ENCODE measurements around the gene DTD1.
A peak's percentile ranks its signal among the peaks of the same experiment; 100 is the strongest.
"Not testable (repeated sequence)": the region's sequence is repeated elsewhere in the genome, so short reads cannot be mapped to it uniquely, and the experiment has no call there.

Gene DTD1

GRCh38 chr20:18743665-18744440 lies 156.0 kb downstream of the DTD1 start:
- no peak for DNase-seq (ENCODE audit: low spot score)

DNA sequence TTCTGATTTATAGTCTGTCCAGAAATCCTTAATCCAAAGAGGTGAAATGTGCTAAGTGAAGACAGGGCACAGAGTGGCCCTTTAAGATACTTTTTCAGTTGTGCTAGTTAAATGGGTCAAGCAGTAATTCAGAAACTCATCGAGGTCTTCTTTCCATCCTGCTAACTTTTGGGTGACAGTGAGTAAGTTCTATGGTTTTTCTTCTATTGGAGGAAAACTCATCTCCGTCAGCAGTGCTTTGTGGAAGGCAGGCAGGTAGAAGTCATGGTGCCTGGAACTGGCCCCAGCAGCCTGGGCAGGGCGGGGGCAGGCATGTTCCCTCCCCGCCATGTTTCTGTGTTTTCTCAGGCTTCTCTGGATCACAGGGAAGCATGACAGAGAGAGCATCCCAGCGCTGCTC lies 159.2 kb downstream of the DTD1 start:
- no peak for DNase-seq (ENCODE audit: low spot score)

- no peak for DNase-seq (ENCODE audit: low spot score)
Measured at GRCh38 chr20:18748987-18749386, 161.1 kb downstream of the DTD1 start.

- DNase-seq (ENCODE audit: low spot score), result no peak
Measured at GRCh38 chr20:18749528-18749927, 161.7 kb downstream of the DTD1 start.

- DNase-seq (ENCODE audit: low spot score), result no peak
Measured at GRCh38 chr20:18750735-18751134, 162.9 kb downstream of the DTD1 start.

- no peak for DNase-seq (ENCODE audit: low spot score)
Measured at GRCh38 chr20:18754030-18754652, 166.3 kb downstream of the DTD1 start.

DNA sequence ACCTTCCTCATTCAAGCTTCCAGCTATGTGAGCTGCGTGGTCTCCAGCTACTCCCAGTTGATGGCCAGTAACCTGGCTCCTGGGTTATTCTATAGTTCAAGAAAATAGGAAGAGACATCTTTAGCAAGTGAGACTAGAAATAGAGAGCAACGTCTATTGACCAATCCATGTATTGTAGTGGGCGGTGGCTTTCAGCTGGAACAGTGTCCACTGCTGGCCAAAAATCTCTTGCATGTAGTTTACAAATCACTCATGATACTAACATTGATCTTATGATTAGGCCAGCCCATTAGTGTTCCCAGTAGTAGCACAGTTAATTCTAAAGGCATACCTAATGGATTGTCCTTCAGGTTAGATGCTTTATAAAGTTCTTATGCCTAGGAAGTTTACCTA lies 166.8 kb downstream of the DTD1 start:
- no peak for DNase-seq (ENCODE audit: low spot score)

GRCh38 chr20:18760852-18761251 lies 173.0 kb downstream of the DTD1 start:
- not testable (repeated sequence) for DNase-seq (ENCODE audit: low spot score)

- no peak for DNase-seq (ENCODE audit: low spot score)
Measured at GRCh38 chr20:18767676-18768075, 179.8 kb downstream of the DTD1 start.

- DNase-seq (ENCODE audit: low spot score), result no peak
Measured at GRCh38 chr20:18773566-18773965, 185.7 kb downstream of the DTD1 start.

DNA sequence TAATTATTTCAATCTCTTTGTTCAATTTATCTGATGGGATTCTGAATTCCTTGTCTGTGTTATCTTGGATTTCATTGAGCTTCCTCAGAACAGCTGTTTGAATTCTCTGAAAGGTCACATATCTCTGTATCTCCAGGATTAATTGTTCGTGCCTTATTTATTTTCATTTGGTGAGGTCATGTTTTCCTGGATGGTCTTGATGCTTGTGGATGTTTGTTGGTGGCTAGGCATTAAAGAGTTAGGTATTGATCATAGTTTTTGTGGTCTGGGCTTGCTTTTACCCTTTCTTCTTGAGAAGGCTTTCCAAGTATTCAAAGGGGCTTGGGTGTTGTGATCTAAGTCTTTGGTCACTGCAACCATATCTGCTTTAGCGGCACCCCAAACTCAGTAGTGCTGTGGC lies 186.4 kb downstream of the DTD1 start:
- no peak for DNase-seq (ENCODE audit: low spot score)

DNA sequence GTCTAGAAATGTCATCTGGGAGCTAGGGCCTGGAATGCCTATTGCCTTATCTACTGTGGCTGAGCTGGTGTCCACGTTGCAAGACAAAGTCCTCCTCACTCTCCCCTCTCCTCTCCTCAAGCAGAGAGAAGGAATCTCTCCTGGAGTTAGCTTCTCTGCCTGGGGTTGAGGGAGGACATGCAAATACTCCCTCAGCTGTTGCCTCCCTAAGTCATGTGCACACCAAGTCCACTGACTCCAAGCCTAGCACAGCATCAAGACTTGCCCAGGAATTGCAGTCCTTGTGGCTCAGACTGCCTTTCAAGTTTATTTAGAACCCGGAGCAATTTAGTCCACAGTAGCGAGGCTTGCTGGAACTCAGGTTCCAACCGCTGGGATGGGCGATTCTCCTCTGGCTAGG lies 187.8 kb downstream of the DTD1 start:
- DNase-seq (ENCODE audit: low spot score), result no peak

- DNase-seq (ENCODE audit: low spot score), result no peak
Measured at GRCh38 chr20:18778690-18779392, 191.0 kb downstream of the DTD1 start.

- no peak for DNase-seq (ENCODE audit: low spot score)
Measured at GRCh38 chr20:18780385-18781130, 192.7 kb downstream of the DTD1 start.

DNA sequence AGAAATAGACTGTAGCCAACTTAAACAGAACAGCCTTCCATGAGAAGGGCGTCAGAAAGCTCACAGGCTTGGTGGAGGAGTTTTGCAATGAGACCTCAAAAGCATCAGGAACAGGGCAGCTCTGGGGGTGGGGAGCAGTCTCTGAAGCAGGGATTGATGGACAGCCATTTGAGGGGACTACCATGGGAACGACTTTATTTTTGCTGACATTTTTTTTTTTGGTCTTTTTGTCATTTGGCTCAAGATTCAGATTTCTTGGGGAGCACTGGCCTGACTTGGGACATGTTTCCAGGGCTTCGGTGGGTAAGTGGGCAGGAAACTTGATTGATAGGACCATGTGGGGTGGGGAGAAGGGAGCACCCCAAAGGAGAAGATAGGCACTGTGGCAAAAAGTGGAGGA lies 193.7 kb downstream of the DTD1 start:
- no peak for DNase-seq (ENCODE audit: low spot score)

- DNase-seq (ENCODE audit: low spot score), result no peak
Measured at GRCh38 chr20:18783385-18783959, 195.6 kb downstream of the DTD1 start.

DNA sequence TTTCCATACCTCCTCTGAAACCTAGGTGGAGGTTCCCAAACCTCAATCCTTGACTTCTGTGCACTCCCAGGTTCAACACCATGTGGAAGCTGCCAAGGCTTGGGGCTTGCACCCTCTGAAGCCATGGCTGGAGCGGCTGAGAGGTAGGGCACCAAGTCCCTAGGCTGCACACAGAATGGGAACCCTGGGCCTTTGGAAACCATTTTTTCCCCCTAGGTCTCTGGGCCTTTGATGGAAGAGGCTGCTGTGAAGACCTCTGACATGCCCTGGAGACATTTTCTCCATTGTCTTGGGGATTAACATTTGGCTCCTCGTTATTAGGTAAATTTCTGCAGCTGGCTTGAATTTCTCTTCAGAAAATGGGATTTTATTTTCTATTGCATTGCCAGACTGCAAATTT lies 199.2 kb downstream of the DTD1 start:
- DNase-seq (ENCODE audit: low spot score), result not testable (repeated sequence)

GRCh38 chr20:18788021-18788420 lies 200.2 kb downstream of the DTD1 start:
- no peak for DNase-seq (ENCODE audit: low spot score)

DNA sequence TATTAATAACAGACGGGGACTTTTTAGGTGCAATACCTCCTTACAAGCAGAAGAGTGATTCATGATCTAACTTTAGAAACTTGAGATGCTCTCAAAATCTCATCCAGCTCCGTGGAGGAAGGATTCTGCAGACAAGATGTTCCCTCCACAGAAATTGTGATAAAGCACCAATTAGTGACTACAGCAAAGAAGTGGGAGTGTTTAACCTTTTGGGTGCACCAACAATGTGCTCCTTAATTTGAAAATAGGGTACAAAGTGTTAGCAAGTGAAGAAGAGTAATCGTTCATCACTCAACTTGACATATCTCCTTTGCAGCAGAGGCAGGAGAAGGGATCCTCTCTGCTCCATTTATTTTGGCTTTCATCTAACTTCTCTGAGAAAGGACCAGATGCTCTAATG lies 202.9 kb downstream of the DTD1 start:
- DNase-seq (ENCODE audit: low spot score), result no peak

- peak; percentile 94 for DNase-seq (ENCODE audit: low spot score)
Measured at GRCh38 chr20:18793625-18794427, 206.0 kb downstream of the DTD1 start.

GRCh38 chr20:18794428-18794787 lies 206.6 kb downstream of the DTD1 start:
- DNase-seq (ENCODE audit: low spot score), result no peak
